OCI-LY1 (cell line): ENCODE results near the gene PPFIA4.

Experiments
- H2AFZ ChIP-seq: fragments of 200-600 bp; sonication (generic), shearing (Covaris generic); 2 replicates; pipeline ENCODE4 v1.6.0; 2014; ENCODE audit warnings: antibody characterized with exemption, mild to moderate bottlenecking, low read length
- H3F3A ChIP-seq: fragments of 200-600 bp; sonication (generic), shearing (Covaris generic); 2 replicates; pipeline ENCODE4 v1.6.0; 2014; ENCODE audit warnings: mild to moderate bottlenecking, antibody characterized with exemption, low read length, moderate library complexity; ENCODE audit not compliant: insufficient read depth
- H3K27ac ChIP-seq: fragments of 200-600 bp; sonication (generic); 2 replicates; pipeline ENCODE4 v1.5.1; 2014; ENCODE audit warnings: low read length, mixed run types, mild to moderate bottlenecking, low read depth; ENCODE audit not compliant: poor library complexity, severe bottlenecking
- H3K27me3 ChIP-seq: fragments of 200-600 bp; sonication (generic); 2 replicates; pipeline ENCODE4 v1.6.0; 2014; ENCODE audit warnings: antibody characterized with exemption, mild to moderate bottlenecking, low read length, moderate library complexity; ENCODE audit not compliant: insufficient read depth
- H3K36me3 ChIP-seq: fragments of 200-600 bp; sonication (generic); 2 replicates; pipeline ENCODE4 v1.6.1; 2014; ENCODE audit warnings: mild to moderate bottlenecking, antibody characterized with exemption, low read length, moderate library complexity, mixed read lengths; ENCODE audit not compliant: insufficient read depth
- H3K4me1 ChIP-seq: fragments of 200-600 bp; sonication (generic); 2 replicates; pipeline ENCODE4 v1.5.1; 2014; ENCODE audit warnings: mild to moderate bottlenecking, low read length, moderate library complexity; ENCODE audit not compliant: insufficient read depth, severe bottlenecking
- H3K4me2 ChIP-seq: fragments of 200-600 bp; sonication (generic), shearing (Covaris generic); 2 replicates; pipeline ENCODE4 v1.6.1; 2014; ENCODE audit warnings: low read length
- H3K4me3 ChIP-seq: fragments of 200-600 bp; sonication (generic); 2 replicates; pipeline ENCODE4 v1.5.1; 2014; ENCODE audit warnings: low read length, low read depth, mild to moderate bottlenecking, mixed read lengths; ENCODE audit not compliant: poor library complexity, severe bottlenecking
- H3K79me2 ChIP-seq: fragments of 200-600 bp; shearing (Covaris generic); 2 replicates; pipeline ENCODE4 v1.6.1; 2016; ENCODE audit warnings: mixed run types, low read length, mixed read lengths; ENCODE audit not compliant: insufficient read depth
- H3K9ac ChIP-seq: fragments of 200-600 bp; sonication (generic), shearing (Covaris generic); 2 replicates; pipeline ENCODE4 v1.6.1; 2014; ENCODE audit warnings: mild to moderate bottlenecking, low read length, mixed read lengths
- H3K9me2 ChIP-seq: fragments of 200-600 bp; sonication (generic), shearing (Covaris generic); 2 replicates; pipeline ENCODE4 v1.6.1; 2014; ENCODE audit warnings: low read depth, mild to moderate bottlenecking, low read length, mixed read lengths
- H3K9me3 ChIP-seq: fragments of 200-600 bp; shearing (Covaris generic); 2 replicates; pipeline ENCODE4 v1.6.1; 2014; ENCODE audit warnings: low read length, mixed read lengths
- H4K20me1 ChIP-seq: fragments of 200-600 bp; sonication (generic), shearing (Covaris generic); 2 replicates; pipeline ENCODE4 v1.6.0; 2016; ENCODE audit warnings: mild to moderate bottlenecking, low read length; ENCODE audit not compliant: insufficient read depth
- EZH2 ChIP-seq: fragments of 200-600 bp; sonication (generic), shearing (Covaris generic); IDR thresholded peaks from 2 replicates; pipeline ENCODE4 v1.8.0; 2017; ENCODE audit warnings: borderline replicate concordance, mixed run types, mild to moderate bottlenecking, antibody characterized with exemption, low read length, moderate library complexity, mixed read lengths
- TF ChIP-seq, protein P1 (sequence below): fragments of 200-600 bp; sonication (generic), shearing (Covaris generic); IDR thresholded peaks from 2 replicates; pipeline ENCODE4 v1.5.1; 2017; ENCODE audit warnings: mild to moderate bottlenecking, antibody characterized with exemption, low read length, moderate library complexity, mixed read lengths

The PPFIA4 gene

DNA sequence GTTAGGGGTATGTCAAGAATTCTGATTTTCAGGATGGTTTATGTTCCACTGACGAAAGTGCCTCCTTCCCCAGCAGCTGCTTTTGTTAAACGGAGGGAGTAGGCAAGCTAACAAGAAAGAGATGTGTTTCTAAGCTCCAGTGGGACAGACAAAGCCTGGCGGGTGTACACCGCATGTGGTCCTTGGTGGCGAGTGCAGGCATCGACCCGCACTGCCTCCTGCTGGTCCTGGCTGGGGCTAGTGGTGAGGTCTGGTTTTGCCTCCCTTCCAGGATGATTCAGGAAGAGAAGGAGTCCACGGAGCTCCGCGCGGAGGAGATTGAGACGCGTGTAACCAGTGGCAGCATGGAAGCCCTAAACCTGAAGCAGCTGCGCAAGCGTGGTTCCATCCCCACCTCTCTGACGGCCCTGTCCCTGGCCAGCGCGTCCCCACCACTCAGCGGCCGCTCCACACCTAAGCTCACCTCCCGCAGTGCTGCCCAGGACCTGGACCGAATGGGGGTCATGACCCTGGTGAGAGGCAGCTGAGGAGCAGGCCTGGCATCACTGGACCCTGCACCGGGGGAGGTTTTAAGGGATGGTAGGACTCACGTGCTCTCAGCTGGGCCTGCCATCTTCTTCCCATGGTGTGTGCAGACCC, 29.0 kb downstream of the PPFIA4 start:
- Histone ChIP-seq H3K9ac (no peak overlapping the region), H3K4me3 (no peak overlapping the region), H3K4me1 (no peaks in the 10 kb centered on the region), H3K4me2 (no peak overlapping the region), H3K9me2 (no peaks in the 10 kb centered on the region), H3K79me2 (no peaks in the 10 kb centered on the region), H3K9me3 (no peaks in the 10 kb centered on the region), H3K27ac (no peak overlapping the region), H2AFZ (no peak overlapping the region), H3K27me3 (peaks cover 7% of the 10 kb centered on the region; the same call in 1 of the 2 replicates), H3K36me3 (no peaks in the 10 kb centered on the region), H4K20me1 (no peaks in the 10 kb centered on the region), H3F3A (no peaks in the 10 kb centered on the region)
- TF ChIP-seq, protein P1, sequence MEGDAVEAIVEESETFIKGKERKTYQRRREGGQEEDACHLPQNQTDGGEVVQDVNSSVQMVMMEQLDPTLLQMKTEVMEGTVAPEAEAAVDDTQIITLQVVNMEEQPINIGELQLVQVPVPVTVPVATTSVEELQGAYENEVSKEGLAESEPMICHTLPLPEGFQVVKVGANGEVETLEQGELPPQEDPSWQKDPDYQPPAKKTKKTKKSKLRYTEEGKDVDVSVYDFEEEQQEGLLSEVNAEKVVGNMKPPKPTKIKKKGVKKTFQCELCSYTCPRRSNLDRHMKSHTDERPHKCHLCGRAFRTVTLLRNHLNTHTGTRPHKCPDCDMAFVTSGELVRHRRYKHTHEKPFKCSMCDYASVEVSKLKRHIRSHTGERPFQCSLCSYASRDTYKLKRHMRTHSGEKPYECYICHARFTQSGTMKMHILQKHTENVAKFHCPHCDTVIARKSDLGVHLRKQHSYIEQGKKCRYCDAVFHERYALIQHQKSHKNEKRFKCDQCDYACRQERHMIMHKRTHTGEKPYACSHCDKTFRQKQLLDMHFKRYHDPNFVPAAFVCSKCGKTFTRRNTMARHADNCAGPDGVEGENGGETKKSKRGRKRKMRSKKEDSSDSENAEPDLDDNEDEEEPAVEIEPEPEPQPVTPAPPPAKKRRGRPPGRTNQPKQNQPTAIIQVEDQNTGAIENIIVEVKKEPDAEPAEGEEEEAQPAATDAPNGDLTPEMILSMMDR, result no peak
- no peak for TF ChIP-seq EZH2

GRCh38 chr1:203056012-203056411, 29.7 kb downstream of the PPFIA4 start:
- Histone ChIP-seq H3K27me3 (peaks cover 9% of the 10 kb centered on the region; the same call in 1 of the 2 replicates), H3K4me3 (no peak overlapping the region)

GRCh38 chr1:203056516-203056915, 30.2 kb downstream of the PPFIA4 start:
- no peaks in the 10 kb centered on the region for H3K79me2 ChIP-seq
- no peak for TF ChIP-seq EZH2
- TF ChIP-seq, protein P1, result peak; percentile 39
- H3K27ac ChIP-seq, result no peak overlapping the region
- H3K27me3 ChIP-seq, result peaks cover 9% of the 10 kb centered on the region; the same call in 1 of the 2 replicates
- H3K4me2 ChIP-seq, result no peak overlapping the region
- H3K9ac ChIP-seq, result no peak overlapping the region
- H2AFZ ChIP-seq, result no peak overlapping the region
- no peaks in the 10 kb centered on the region for H3K4me1 ChIP-seq
- no peaks in the 10 kb centered on the region for H4K20me1 ChIP-seq
- H3K4me3 ChIP-seq, result no peak overlapping the region
- H3F3A ChIP-seq, result no peaks in the 10 kb centered on the region
- no peaks in the 10 kb centered on the region for H3K36me3 ChIP-seq
- H3K9me3 ChIP-seq, result no peaks in the 10 kb centered on the region
- H3K9me2 ChIP-seq, result no peaks in the 10 kb centered on the region

More at GRCh38 chr1:203056012-203056411, 29.7 kb downstream of the PPFIA4 start:
- Histone ChIP-seq H3K27ac (no peak overlapping the region), H3K4me1 (no peaks in the 10 kb centered on the region), H3K36me3 (no peaks in the 10 kb centered on the region), H3K9ac (no peak overlapping the region), H3F3A (no peaks in the 10 kb centered on the region), H3K9me3 (no peaks in the 10 kb centered on the region), H4K20me1 (no peaks in the 10 kb centered on the region), H3K79me2 (no peaks in the 10 kb centered on the region), H2AFZ (no peak overlapping the region), H3K4me2 (no peak overlapping the region), H3K9me2 (no peaks in the 10 kb centered on the region)
- TF ChIP-seq EZH2, result no peak
- TF ChIP-seq, protein P1, result no peak
